NCI-H2081 (cell line): ENCODE data around the gene PSMD8.
"Not testable (repeated sequence)": the region's sequence is repeated elsewhere in the genome, so short reads cannot be mapped to it uniquely, and the experiment has no call there.

Experiments used
- DNase-seq, 2 experiments: peaks; one replicate each; lab custom pipeline; 2025; lab: John Stamatoyannopoulos, UW

PSMD8 gene

GRCh38 chr19:38362076-38362945 lies 12.1 kb upstream of the PSMD8 start:
- peak; percentile 27 to 39 for DNase-seq

GRCh38 chr19:38362946-38363688 lies 11.3 kb upstream of the PSMD8 start:
- DNase-seq: not testable (repeated sequence)

GRCh38 chr19:38367041-38367440 lies 7.3 kb upstream of the PSMD8 start:
- no peak for DNase-seq

GRCh38 chr19:38369584-38369983 lies 4.8 kb upstream of the PSMD8 start:
- no peak for DNase-seq

- DNase-seq: no peak
These were observed 4.1 kb upstream of the PSMD8 start for GRCh38 chr19:38370299-38370698.

- no peak for DNase-seq
These were observed 3.3 kb upstream of the PSMD8 start for GRCh38 chr19:38371081-38371480.

- DNase-seq: no peak
These were observed 452 bp upstream of the PSMD8 start for GRCh38 chr19:38373907-38374331.

- no peak for DNase-seq
These were observed 725 bp downstream of the PSMD8 start for GRCh38 chr19:38375098-38375493.

- no peak for DNase-seq
These were observed 1.4 kb downstream of the PSMD8 start for GRCh38 chr19:38375748-38376147.

- no peak for DNase-seq
These were observed 2.2 kb downstream of the PSMD8 start for GRCh38 chr19:38376576-38376975.

GRCh38 chr19:38377052-38377451 lies 2.7 kb downstream of the PSMD8 start:
- DNase-seq: no peak

- no peak for DNase-seq
These were observed 4.5 kb downstream of the PSMD8 start for GRCh38 chr19:38378866-38379265.

GRCh38 chr19:38381138-38381537 lies 6.8 kb downstream of the PSMD8 start:
- no peak for DNase-seq

GRCh38 chr19:38383184-38383583 lies 8.8 kb downstream of the PSMD8 start:
- no peak for DNase-seq

- no peak for DNase-seq
These were observed 9.4 kb downstream of the PSMD8 start for GRCh38 chr19:38383743-38384142.

- no peak for DNase-seq
These were observed 10.0 kb downstream of the PSMD8 start for GRCh38 chr19:38384209-38385027.

GRCh38 chr19:38385057-38385803 lies 10.9 kb downstream of the PSMD8 start:
- DNase-seq: no peak

GRCh38 chr19:38385804-38386257 lies 11.5 kb downstream of the PSMD8 start:
- no peak for DNase-seq

GRCh38 chr19:38386300-38386970 lies 12.1 kb downstream of the PSMD8 start:
- no peak for DNase-seq

- no peak for DNase-seq
These were observed 12.7 kb downstream of the PSMD8 start for GRCh38 chr19:38386971-38387549.
